Activated CD4-positive, alpha-beta T cell treated with anti-CD3 and anti-CD28 coated beads for 24 hours (primary cell): ENCODE measurements around the gene ZSCAN25.
"Not testable (repeated sequence)": the region's sequence is repeated elsewhere in the genome, so short reads cannot be mapped to it uniquely, and the experiment has no call there.

ENCODE experiments used
- DNase-seq, 2 donors: peaks; one replicate each; pipeline ENCODE4 v3.0.0-alpha.2; 2020; ENCODE audit warnings: low read depth in 2 of 2

The ZSCAN25 gene

DNA sequence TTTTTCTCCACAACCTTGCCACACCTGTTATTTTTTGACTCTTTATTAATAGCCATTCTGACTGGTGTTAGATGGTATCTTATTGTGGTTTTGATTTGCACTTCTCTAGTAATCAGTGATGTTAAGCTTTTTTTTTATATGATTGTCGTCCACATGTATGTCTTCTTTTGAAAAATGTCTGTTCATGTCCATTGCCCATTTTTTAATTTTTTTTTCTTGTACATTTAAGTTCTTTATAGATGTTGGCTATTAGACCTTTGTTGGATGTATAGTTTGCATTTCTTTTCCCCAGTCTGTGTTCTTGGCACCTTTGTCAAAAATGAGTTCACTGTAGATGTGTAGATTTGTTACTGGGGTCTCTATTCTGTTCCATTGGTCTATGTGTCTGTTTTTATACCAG lies 28.8 kb downstream of the ZSCAN25 start:
- DNase-seq = no peak

DNA sequence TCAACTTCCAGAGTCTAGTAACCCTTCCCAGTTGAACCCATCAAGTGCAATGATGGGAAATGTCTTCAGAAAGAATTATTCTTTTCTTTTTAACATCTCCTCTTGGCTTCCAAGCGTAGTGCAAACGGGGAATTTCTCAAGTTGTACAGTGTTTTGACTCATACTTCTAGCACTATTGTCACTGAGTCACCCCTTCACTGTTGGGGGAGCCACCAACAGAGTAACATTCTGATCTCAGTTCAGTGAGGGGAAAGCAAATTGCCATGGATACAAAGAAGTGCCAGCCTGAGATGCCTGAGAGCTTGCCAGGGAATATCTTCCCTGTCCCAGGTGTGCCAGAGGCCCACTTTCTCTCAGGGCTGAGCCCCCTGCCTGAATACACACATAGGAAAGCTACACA lies 32.1 kb downstream of the ZSCAN25 start:
- no peak for DNase-seq

DNA sequence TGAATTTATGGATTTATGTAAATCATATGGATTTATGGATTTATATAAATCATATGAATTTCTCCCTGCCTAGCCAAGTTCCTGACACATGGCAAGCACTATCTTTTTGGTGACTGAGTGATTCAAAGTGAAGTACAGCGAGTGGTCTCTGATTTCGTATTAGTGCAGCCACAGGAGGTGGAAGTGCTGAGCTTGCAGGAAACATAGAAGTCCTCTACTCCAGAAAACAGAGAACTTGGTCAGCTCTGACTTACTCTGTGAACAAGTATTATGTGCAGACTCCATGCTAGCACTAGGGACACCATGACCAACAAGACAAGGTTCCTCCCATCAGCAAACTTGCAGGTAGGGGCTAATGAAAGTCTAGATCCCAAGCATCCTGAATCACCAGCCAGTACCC lies 34.5 kb downstream of the ZSCAN25 start:
- no peak for DNase-seq

DNA sequence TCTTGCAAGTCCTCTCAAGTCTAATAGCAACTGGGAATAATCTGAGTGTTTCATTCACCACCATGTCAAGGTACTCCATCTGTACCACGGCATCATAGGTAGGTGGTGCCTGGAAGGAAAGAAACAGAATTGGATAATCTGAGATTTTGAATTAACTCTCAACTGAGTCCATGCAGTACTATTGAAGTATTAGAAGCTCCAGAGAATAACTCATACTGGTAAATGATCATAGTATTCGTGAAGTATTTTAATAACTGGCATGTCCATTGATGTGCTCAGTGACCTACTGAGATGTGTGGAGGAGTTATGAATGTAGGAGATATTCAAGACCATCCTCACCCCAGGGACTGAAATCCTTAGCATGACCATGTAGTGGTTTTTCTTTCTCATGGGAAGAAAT lies 35.9 kb downstream of the ZSCAN25 start:
- no peak for DNase-seq

DNA sequence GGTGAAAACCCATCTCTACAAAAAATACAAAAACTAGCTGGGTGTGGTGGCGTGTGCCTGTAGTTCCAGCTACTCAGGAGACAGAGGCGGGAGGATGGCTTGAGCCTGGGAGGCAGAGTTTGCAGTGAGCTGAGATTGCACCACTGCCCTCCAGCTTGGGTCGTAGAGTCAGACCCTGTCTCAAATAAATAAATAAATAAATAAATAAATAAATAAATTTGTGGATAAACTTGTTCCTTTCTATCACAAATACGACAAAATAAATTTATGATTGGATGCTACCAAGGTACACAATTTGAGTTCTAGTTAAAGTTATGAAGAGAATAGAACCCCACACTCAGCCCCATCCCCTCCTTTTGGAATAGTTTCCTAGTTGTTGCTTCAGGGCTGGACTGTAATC lies 36.5 kb downstream of the ZSCAN25 start:
- DNase-seq = not testable (repeated sequence)

DNA sequence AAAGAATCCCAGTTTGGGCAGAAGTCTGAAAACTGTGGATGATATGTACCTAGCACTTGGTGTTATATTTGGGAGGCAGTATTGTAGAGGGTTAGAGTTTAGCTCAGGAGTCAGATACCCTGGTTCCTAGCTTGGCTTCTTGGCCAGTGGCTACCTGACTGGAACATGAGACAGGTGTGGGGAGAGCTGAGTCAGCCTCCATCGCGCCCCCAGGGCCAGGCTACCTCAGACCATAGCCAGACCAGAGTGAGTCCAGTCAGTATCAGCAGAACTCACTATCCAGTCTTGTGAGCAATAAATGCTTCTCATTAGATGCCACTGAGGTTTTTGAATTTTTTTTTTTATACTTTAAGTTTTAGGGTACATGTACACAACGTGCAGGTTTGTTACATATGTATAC lies 37.0 kb downstream of the ZSCAN25 start:
- DNase-seq = no peak

DNA sequence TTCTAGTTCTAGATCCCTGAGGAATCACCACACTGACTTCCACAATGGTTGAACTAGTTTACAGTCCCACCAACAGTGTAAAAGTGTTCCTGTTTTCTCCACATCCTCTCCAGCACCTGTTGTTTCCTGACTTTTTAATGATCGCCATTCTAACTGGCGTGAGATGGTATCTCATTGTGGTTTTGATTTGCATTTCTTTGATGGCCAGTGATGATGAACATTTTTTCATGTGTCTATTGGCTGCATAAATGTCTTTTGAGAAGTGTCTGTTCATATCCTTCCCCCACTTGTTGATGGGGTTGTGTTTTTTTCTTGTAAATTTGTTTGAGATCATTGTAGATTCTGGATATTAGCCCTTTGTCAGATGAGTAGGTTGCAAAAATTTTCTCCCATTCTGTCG lies 37.9 kb downstream of the ZSCAN25 start:
- not testable (repeated sequence) for DNase-seq

DNA sequence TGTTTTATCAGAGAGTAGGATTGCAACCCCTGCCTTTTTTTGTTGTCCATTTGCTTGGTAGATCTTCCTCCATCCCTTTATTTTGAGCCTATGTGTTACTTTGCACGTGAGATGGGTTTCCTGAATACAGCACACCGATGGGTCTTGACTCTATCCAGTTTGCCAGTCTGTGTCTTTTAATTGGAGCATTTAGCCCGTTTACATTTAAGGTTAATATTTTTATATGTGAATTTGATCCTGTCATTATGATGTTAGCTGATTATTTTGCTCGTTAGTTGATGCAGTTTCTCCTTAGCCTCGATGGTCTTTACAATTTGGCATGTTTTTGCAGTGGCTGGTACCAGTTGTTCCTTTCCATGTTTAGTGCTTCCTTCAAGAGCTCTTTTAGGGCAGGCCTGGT lies 41.1 kb downstream of the ZSCAN25 start:
- not testable (repeated sequence) for DNase-seq

DNA sequence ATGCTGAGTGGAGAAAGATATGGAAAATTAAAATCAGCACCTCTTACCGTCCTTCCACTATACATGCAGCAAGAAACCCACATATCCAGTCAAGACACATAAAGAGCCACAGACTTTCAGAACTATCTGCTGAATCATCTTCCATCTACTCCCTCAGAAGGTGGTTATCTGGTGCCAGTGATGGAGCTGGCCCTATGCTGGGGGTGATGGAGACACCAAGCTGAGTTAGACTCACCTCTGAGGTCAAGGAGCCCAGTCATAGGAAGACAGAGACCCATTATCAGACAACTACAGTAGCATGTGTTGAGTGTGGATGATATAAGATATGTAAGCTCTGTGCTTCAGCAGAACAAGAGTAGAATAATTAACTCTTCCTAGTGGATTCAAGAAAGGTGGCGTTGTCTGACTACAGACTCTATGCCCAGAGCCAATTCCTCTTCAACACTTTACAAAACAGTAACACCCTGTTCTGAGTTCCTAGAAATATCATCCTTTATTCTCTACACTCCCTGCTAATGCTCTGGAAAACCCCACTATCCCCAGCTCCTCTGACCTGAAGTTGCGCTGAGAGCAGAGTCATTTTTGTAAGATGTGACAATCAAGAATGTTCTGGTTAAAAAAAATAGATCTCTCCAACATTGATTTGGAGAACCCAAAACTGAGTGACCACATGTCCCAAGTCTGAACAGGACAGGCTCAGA lies 48.7 kb downstream of the ZSCAN25 start:
- DNase-seq = no peak

DNA sequence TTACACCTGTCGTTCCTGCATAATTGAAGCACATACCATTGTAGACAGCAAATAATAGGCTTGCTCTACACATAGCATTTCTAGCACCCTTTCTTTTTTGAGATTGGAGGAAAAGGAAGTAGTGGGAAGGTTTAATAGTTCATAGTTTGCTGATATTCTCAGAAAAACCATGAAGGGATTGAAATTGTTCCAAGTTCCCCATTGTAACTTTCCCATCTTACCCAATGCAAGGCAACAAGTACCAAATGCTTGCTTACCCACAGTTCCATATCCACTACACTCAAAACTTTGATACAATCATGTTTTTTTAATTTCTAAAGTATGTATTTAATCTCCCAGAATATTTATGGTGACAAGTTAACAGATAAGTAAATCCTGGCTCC lies 49.3 kb downstream of the ZSCAN25 start:
- DNase-seq = no peak

DNA sequence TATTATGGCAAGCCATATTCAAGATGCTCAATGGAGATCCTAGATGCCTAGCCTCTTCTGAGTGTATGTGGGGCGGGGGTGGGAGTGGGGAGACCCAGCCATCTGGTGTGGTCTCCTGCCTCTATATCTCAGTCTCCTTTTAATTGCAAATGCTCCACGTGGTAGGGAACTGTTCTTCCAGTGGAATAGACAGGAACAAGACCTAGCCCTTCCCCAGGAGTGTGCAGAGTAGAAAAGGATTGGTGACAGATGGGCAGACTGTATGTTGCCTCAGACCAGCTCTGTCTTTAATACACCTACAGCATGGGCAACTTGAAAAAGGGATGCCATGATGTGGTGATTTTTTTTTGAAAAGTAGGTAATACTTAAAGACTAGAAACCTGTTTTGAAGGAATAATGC lies 50.4 kb downstream of the ZSCAN25 start:
- DNase-seq = no peak

DNA sequence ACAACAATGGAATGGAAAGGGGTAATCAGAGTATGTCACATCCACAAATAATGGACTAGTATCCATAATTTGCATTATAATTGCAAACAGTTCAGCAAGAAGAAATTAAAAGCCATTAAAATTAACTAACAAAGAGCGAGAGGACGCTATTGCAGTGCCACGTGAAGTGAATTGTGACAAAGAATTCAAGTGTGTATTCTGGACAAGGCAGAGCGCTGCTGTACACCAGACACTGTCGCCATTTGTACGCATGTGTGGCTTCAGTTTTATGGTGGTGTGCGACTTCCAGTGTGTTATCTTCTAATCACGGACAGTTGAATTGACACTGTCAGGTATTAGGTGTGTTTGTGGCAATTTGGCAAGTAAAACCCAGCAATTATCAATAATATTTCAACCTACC lies 51.8 kb downstream of the ZSCAN25 start:
- DNase-seq = no peak

DNA sequence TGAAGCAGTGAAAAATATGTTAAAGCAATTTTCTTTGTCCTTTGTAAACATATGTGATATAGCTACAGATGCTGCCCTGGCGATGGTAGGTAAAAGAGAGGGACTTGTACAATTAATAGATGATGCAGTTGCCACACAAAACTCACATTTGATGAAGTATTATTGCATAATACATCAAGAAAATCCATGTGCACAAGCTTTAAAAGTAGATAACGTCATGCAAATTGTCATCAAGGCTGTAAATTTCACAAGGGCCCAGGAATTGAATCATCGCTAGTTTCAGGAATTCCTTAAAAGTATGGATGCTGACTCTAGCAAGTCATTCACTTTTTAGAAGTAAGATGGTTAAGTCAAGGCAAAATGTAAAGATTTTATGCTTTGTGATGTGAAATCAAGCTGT lies 53.0 kb downstream of the ZSCAN25 start:
- DNase-seq = no peak

DNA sequence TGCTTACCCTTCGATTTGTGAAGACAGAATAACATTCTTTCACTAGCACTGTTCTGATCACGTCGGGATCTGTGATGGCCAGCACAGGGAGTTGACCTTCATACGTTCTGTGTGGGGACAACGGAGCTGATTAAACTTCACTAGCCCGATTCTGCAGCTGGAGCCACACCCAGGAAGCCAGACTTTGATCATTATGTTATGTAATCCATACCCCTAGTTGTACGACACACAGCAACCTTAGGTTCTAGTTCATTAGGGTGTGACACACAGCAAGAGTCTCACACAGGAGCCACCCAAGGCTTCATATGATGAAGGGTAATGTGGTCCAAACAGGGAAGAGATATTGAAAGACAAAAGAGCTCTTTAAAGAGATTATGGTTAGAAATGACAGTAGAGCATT lies 55.8 kb downstream of the ZSCAN25 start:
- no peak for DNase-seq

DNA sequence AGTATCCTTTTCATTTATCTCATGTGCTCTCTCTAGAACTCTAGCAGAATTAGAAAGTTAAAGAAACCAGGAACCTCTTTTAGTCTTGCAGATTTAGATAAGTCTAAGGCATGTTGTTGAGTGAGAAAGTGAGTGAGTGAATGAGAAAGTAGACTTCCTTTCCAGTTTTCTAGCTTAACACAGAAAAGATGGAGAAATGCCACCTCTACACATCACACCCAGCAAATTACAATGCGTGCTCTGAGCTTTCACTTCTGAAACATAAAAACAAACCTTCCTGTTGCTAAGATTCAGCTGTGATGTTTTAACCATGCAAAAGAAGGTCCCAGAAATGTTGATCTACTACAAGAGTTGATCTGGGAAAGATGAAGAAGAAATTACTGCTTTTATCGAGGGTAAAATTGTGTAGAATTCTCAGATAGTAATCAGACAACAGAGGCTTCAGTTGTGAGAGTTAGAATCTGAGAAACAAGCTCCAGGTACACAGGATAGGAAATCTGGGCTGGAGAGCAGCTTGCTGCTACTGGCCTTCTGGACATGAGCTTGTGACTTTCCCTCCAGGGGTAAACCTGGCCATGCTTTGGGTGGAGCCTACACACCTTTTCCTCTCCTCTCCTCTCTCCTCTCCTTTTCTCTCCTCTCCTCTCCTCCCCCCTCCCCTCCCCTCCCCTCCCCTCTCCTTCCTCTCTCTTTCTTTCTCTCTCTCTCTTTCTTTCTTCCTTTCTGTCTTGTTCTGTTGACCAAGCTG lies 58.4 kb downstream of the ZSCAN25 start:
- no peak for DNase-seq

DNA sequence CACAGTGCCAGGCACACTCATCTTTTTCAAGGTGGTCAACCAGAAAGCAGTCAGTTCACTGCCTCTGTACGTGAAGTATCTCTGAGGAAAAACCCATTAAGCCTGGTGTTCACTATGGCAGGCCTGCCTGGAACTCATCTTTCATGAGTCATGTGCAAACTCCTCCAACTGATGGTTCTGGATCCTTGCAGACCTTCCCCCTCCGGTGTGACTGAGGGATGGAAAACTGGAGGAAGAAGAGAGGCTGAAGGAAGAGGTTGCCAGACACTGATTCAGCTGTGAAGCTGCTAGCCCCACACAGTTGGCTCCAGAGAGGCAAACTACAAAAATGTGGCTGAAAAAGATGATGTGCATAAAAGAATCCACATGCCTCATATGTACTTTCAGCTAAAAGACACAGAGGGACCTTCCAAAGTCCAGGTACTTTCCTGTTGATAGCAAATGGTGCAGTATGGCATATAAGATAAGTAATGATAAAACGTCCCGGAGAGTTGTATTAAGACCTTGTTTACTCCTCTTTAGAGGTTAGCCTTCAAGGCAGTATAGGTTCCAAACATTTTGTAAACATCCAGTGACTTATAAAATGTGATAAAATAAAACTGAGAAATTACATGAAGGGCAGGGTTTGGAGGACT lies 60.4 kb downstream of the ZSCAN25 start:
- DNase-seq = no peak

DNA sequence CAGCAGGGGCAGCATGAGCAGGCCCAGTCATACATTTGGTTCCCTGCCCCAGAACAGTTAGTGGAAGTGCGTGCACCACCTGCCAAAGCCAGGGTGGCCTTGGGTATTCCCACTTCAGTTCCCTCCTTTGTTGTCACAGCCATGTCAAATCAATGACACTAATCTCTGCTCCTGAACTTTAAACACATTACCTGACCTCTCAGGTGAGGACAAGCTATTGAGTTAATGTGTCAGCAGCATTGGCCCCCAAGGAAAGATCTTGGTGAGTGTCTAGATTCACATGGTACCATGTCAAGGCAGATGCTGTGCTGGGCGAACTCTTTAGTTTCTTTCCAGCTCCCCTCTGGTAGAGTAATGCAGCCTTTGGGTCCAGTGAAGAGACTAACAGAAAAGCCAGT lies 60.9 kb downstream of the ZSCAN25 start:
- DNase-seq = no peak

DNA sequence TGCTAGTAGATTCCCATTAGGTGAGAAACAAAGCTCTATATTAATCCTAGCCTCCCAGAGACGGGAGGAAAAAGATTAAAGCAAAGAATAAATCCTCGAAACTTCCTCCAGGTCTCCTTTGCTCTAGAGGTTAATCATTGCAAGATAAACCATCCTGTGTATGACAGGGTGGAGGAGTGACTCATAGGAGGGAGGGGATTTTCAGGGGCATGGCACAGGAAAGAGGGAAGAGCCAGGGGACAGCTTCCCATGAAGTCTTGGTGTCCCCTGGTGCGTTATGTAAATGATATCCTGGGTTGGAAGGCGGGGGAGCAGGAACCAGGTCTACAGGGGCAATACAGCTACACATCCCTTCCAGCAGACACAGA lies 62.3 kb downstream of the ZSCAN25 start:
- no peak for DNase-seq

DNA sequence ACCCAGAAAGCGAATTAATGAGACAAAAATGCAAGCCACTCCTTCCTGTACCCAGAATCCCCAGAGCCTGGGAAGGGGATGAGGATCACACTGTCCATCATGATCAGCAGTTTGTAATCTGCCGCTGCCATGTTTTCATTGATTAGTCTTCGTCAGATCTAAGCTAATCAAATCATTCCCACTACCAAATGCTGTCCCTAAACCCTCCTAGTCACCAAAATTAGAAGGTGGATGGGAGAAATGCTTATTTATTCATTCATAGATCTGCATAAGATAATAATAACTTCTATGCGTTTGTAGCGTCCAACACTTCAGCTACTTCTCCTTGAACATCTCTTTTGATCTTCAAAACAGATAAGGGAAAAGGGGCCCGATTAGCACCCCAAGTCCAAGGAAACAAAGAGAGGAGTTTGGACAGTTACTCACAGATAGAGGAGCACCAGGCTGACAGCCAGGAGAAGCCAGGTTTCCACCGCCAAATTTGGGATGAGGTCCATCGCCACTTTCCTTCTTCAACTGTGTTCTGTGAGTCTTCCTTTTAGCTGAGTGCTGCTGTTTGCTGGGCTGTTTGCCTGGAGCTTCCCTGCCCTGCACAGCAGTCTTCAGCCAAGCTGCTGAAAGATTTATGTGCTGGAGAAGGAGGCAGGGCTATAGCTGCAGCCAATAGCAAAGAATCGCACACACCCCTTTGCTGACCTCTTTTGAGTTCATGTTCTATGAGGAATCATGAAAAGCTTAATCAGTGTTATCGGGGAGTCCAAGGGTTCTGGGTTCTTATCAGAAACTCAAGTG lies 62.9 kb downstream of the ZSCAN25 start, which contains the start of gene CYP3A5:
CYP3A5 (minus strand) TSS at position 597 of the 792 bp plus-strand sequence; CDS start at position 497, 100 bp downstream.
- DNase-seq = no peak
